SH-SY5Y (cell line): ENCODE data around the gene WWOX.

Experiments used
- GATA2 ChIP-seq: IDR thresholded peaks from 2 replicates; pipeline ENCODE4 v1.6.1; 2011; ENCODE audit warnings: mild to moderate bottlenecking, low read depth, low read length
- GATA3 ChIP-seq: IDR thresholded peaks from 2 replicates; pipeline ENCODE4 v1.6.1; 2011; ENCODE audit warnings: low read depth, mild to moderate bottlenecking, low read length, moderate library complexity

DNA sequence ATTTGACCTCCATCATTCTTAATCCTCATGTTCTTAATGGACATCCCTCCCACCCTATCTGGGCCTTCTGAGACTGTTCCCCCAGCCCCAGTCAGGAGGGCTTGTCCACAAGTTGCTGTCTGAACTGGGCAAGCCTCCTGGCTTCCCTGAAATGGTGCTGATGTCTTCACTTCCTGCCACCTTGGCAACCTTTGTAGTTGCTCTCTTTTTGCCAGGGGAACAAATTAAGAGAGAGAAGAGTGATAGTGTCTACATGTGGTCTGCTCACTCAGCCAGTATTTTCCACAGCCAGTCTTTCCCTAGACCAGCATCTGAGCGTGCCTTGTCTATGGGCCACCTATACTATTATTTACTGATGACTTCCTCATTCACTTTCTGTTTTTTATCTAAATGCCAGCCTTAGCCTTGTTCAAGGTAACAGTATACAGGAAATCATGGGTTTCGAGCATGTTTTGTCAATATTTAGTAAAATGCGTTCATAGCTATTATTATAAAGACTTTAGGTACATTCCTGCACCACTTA is 791.0 kb downstream of the WWOX start:
- TF ChIP-seq GATA3 (no peak), GATA2 (no peak)
